Ectodermal cell (in vitro differentiated cells): ENCODE data around the gene TFF1.

Experiments used
- H3K27ac ChIP-seq: 2 replicates; pipeline ENCODE4 v1.7.0; 2013; ENCODE audit warnings: mild to moderate bottlenecking, low read depth, low read length; ENCODE audit not compliant: insufficient read depth, poor library complexity, severe bottlenecking
- H3K27me3 ChIP-seq: 2 replicates; pipeline ENCODE4 v1.7.0; 2013; ENCODE audit warnings: mild to moderate bottlenecking, low read length; ENCODE audit not compliant: insufficient read depth, control insufficient read depth, poor library complexity, severe bottlenecking
- H3K36me3 ChIP-seq: one replicate; pipeline ENCODE4 v1.7.0; 2013; ENCODE audit warnings: low read length; ENCODE audit not compliant: control insufficient read depth, insufficient read depth
- H3K4me1 ChIP-seq: one replicate; pipeline ENCODE4 v1.7.0; 2013; ENCODE audit warnings: low read length; ENCODE audit not compliant: control insufficient read depth, insufficient read depth
- H3K4me3 ChIP-seq: 2 replicates; pipeline ENCODE4 v1.7.0; 2013; ENCODE audit warnings: low read depth, low read length, control low read depth; ENCODE audit not compliant: insufficient read depth
- H3K9me3 ChIP-seq: 2 replicates; pipeline ENCODE4 v1.7.0; 2013; ENCODE audit warnings: mild to moderate bottlenecking, low read length, moderate library complexity; ENCODE audit not compliant: control insufficient read depth
- WGBS, 2 experiments: methylation state at CpG; one replicate each; pipeline ENCODE4 v1.1.7; 2013; ENCODE audit warnings: missing lambda C conversion rate in 2 of 2; 5-methylcytosine and 5-hydroxymethylcytosine counted together

TFF1 gene

GRCh38 chr21:42374864-42375499 is 8.6 kb upstream of the TFF1 start:
- no peaks in the 10 kb centered on the region for H3K36me3 ChIP-seq
- H3K4me1 ChIP-seq: no peaks in the 10 kb centered on the region
- H3K4me3 ChIP-seq: no peak overlapping the region
- no peaks in the 10 kb centered on the region for H3K9me3 ChIP-seq
- no peaks in the 10 kb centered on the region for H3K27me3 ChIP-seq
- no peak overlapping the region for H3K27ac ChIP-seq
- WGBS, 2 experiments: 36 to 38% methylated on average over 22 to 23 of the region's 23 CpGs

GRCh38 chr21:42374457-42374856 is 8.1 kb upstream of the TFF1 start:
- 95% methylated on average over 7 of the region's 7 CpGs for WGBS, 2 experiments
- Histone ChIP-seq H3K36me3 (no peaks in the 10 kb centered on the region), H3K27ac (no peak overlapping the region), H3K9me3 (no peaks in the 10 kb centered on the region), H3K27me3 (no peaks in the 10 kb centered on the region), H3K4me1 (no peaks in the 10 kb centered on the region), H3K4me3 (no peak overlapping the region)

DNA sequence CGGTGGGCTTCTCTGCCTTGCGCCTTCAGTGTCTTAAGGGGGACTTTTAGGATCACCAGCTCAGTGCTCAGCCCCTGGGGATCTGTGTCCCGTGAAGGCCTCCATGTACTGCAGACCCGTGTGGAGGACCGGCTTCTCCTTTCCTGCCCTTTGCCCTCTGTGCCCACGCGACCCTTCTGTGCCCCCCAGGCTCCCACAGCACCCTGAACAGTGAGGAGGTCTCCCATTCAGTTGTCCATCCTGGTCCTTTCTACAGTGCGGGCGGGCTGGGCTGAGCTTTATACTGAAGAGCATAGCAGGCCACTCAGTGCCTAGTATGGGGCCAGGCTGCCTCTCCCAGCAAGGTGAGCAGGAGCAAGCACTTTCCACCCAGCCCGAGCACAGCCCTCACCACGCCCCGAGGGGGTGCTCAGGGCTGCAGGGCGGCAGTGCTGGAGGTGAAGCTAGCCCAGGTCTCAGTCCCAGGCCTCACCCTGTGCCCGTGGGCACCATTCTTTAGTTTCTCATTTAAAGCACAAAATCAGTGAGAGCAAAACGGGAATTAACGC is 7.6 kb upstream of the TFF1 start:
- 91 to 94% methylated on average over 16 of the region's 16 CpGs for WGBS, 2 experiments
- no peak overlapping the region for H3K27ac ChIP-seq
- no peaks in the 10 kb centered on the region for H3K9me3 ChIP-seq
- no peaks in the 10 kb centered on the region for H3K27me3 ChIP-seq
- H3K4me1 ChIP-seq: no peaks in the 10 kb centered on the region
- no peak overlapping the region for H3K4me3 ChIP-seq
- H3K36me3 ChIP-seq: no peaks in the 10 kb centered on the region

GRCh38 chr21:42373196-42373907 is 7.0 kb upstream of the TFF1 start:
- no peak overlapping the region for H3K27ac ChIP-seq
- no peak overlapping the region for H3K4me3 ChIP-seq
- no peaks in the 10 kb centered on the region for H3K4me1 ChIP-seq
- H3K9me3 ChIP-seq: no peaks in the 10 kb centered on the region
- no peaks in the 10 kb centered on the region for H3K27me3 ChIP-seq
- H3K36me3 ChIP-seq: no peaks in the 10 kb centered on the region
- WGBS, 2 experiments: 90 to 91% methylated on average over 25 of the region's 25 CpGs

- peaks cover 1% of the 10 kb centered on the region for H3K4me1 ChIP-seq
- no peaks in the 10 kb centered on the region for H3K9me3 ChIP-seq
- no peaks in the 10 kb centered on the region for H3K36me3 ChIP-seq
- H3K27ac ChIP-seq: no peak overlapping the region
- 82 to 83% methylated on average over 18 of the region's 18 CpGs for WGBS, 2 experiments
- no peaks in the 10 kb centered on the region for H3K27me3 ChIP-seq
- no peak overlapping the region for H3K4me3 ChIP-seq
Observed at GRCh38 chr21:42370894-42371654, 4.7 kb upstream of the TFF1 start.

GRCh38 chr21:42369821-42370220 is 3.5 kb upstream of the TFF1 start:
- 82 to 84% methylated on average over 16 of the region's 16 CpGs for WGBS, 2 experiments
- no peaks in the 10 kb centered on the region for H3K36me3 ChIP-seq

GRCh38 chr21:42367367-42368165 is 1.2 kb upstream of the TFF1 start:
- Histone ChIP-seq H3K36me3 (no peaks in the 10 kb centered on the region), H3K27me3 (no peaks in the 10 kb centered on the region), H3K9me3 (no peaks in the 10 kb centered on the region), H3K4me1 (peaks cover 3% of the 10 kb centered on the region), H3K4me3 (no peak overlapping the region), H3K27ac (no peak overlapping the region)
- WGBS, 2 experiments: 90 to 91% methylated on average over 14 of the region's 14 CpGs

More at GRCh38 chr21:42369821-42370220, 3.5 kb upstream of the TFF1 start:
- Histone ChIP-seq H3K9me3 (no peaks in the 10 kb centered on the region), H3K27me3 (no peaks in the 10 kb centered on the region), H3K4me3 (no peak overlapping the region), H3K4me1 (peaks cover 3% of the 10 kb centered on the region), H3K27ac (no peak overlapping the region)

- no peak overlapping the region for H3K27ac ChIP-seq
- no peaks in the 10 kb centered on the region for H3K9me3 ChIP-seq
- no peak overlapping the region for H3K4me3 ChIP-seq
- H3K36me3 ChIP-seq: no peaks in the 10 kb centered on the region
- peaks cover 3% of the 10 kb centered on the region for H3K4me1 ChIP-seq
- H3K27me3 ChIP-seq: no peaks in the 10 kb centered on the region
- WGBS, 2 experiments: 79 to 88% methylated on average over 6 of the region's 6 CpGs
Observed at GRCh38 chr21:42365770-42366169, 565 bp downstream of the TFF1 start.

DNA sequence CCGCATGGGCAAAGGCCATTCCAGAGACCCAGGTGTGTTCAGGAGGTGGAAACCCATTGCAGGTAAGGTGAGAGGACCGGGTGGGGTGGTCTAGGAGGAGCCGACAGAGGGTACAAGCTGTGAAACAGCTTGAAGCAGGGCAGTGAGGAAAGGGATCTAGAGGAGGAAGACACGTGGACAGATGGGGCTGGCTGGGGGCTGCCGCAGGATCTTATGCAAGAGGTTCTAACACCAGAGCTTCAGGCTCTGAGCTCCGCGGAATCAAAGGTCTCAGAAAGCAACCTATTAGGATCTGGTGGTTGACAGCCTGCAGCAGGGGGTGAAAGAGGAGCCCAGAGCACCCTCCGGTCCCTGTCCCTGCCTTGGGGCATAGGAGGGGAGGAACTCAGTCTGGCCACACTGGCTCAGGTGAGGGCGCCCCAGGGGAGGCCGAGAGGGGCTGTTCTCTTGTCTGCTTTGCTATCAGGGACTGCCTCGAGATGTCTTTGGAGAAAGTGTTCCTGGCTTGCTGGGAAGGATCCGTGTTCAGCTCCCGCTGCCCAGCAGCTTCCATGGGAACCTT is 1.9 kb downstream of the TFF1 start:
- WGBS, 2 experiments: 89% methylated on average over 13 of the region's 13 CpGs
- H3K4me1 ChIP-seq: peaks cover 3% of the 10 kb centered on the region
- H3K27ac ChIP-seq: no peak overlapping the region
- no peaks in the 10 kb centered on the region for H3K27me3 ChIP-seq
- no peaks in the 10 kb centered on the region for H3K36me3 ChIP-seq
- H3K4me3 ChIP-seq: no peak overlapping the region
- no peaks in the 10 kb centered on the region for H3K9me3 ChIP-seq
